GM12878 (cell line): ENCODE measurements around the gene UBE2L6. TPM values are rescaled to one million over a fixed set of nuclear protein-coding genes. Genes with fewer than 3 reads are reported as not detected.

Experiments used
- ASH2L ChIP-seq: fragments of 300-600, 200-600 bp; sonication (generic); IDR thresholded peaks from 2 replicates; pipeline ENCODE4 v1.6.1; 2017; ENCODE audit warnings: low read depth, mild to moderate bottlenecking, borderline replicate concordance
- ATF2 ChIP-seq: IDR thresholded peaks from 2 replicates; pipeline ENCODE4 v1.6.1; 2012; ENCODE audit warnings: low read length, inconsistent platforms
- BCLAF1 ChIP-seq: fragments of 450-650 bp; IDR thresholded peaks from 2 replicates; pipeline ENCODE4 v1.6.1; 2017; ENCODE audit warnings: antibody characterized with exemption, mild to moderate bottlenecking, moderate library complexity
- BHLHE40 ChIP-seq, 2 experiments: fragments of 450-650 bp in 1 of 2; IDR thresholded peaks; 2 replicates each; pipeline ENCODE4 v1.6.1; 2011 to 2017; ENCODE audit warnings: low read depth in 2 of 2, borderline replicate concordance in 1 of 2, improper control_type of control experiment in 1 of 2, low read length in 1 of 2, mild to moderate bottlenecking in 1 of 2
- CHD4 ChIP-seq: fragments of 200-600 bp; sonication (generic); IDR thresholded peaks from 2 replicates; pipeline ENCODE4 v1.6.1; 2016; ENCODE audit warnings: mild to moderate bottlenecking
- CTCF ChIP-seq, 3 experiments: IDR thresholded peaks in 2 of 3; conservative IDR thresholded peaks in 1 of 3; 2 replicates each; pipeline ENCODE4 v1.5.1; 2011; ENCODE audit warnings: low read depth in 3 of 3, low read length in 3 of 3, mild to moderate bottlenecking in 3 of 3, control low read depth in 2 of 3, moderate library complexity in 2 of 3, inconsistent platforms in 1 of 3, mixed read lengths in 1 of 3; ENCODE audit not compliant: control insufficient read depth in 2 of 3, insufficient read depth in 1 of 3; ENCODE audit errors: extremely low read depth in 1 of 3
- ESRRA ChIP-seq: IDR thresholded peaks from 2 replicates; pipeline ENCODE4 v1.6.1; 2012; ENCODE audit warnings: mild to moderate bottlenecking, low read length, improper control_type of control experiment
- FOXM1 ChIP-seq: IDR thresholded peaks from 2 replicates; pipeline ENCODE4 v1.6.1; 2012; ENCODE audit warnings: low read depth, mild to moderate bottlenecking, inconsistent platforms, low read length, moderate library complexity
- GABPA ChIP-seq: IDR thresholded peaks from 2 replicates; pipeline ENCODE4 v1.6.1; 2014; ENCODE audit warnings: antibody characterized with exemption, low read depth, mild to moderate bottlenecking, inconsistent platforms
- HDGF ChIP-seq: fragments of 450-650 bp; IDR thresholded peaks from 2 replicates; pipeline ENCODE4 v1.6.1; 2016; ENCODE audit warnings: antibody characterized with exemption
- MAX ChIP-seq: IDR thresholded peaks from 2 replicates; pipeline ENCODE4 v1.6.1; 2012; ENCODE audit warnings: low read depth, low read length, improper control_type of control experiment
- MEF2A ChIP-seq: IDR thresholded peaks from 2 replicates; pipeline ENCODE4 v1.6.1; 2011; ENCODE audit warnings: low read depth, mild to moderate bottlenecking, low read length, moderate library complexity; ENCODE audit not compliant: insufficient read depth
- MTA2 ChIP-seq: fragments of 450-650 bp; IDR thresholded peaks from 2 replicates; pipeline ENCODE4 v1.6.1; 2016; ENCODE audit warnings: low read depth, mild to moderate bottlenecking, moderate library complexity
- RCOR1 ChIP-seq: conservative IDR thresholded peaks from 2 replicates; pipeline ENCODE4 v1.6.1; 2012; ENCODE audit warnings: low read depth, low read length, improper control_type of control experiment
- RELB ChIP-seq: fragments of 450-650 bp; IDR thresholded peaks from 2 replicates; pipeline ENCODE4 v1.6.1; 2017; ENCODE audit warnings: low read depth, mild to moderate bottlenecking, moderate library complexity
- SIN3A ChIP-seq: IDR thresholded peaks from 2 replicates; pipeline ENCODE4 v1.6.1; 2012; ENCODE audit warnings: low read depth, low read length, improper control_type of control experiment
- SMARCA5 ChIP-seq: fragments of 450-650 bp; IDR thresholded peaks from 2 replicates; pipeline ENCODE4 v1.6.1; 2017; ENCODE audit warnings: mild to moderate bottlenecking
- SREBF1 ChIP-seq: IDR thresholded peaks from 2 replicates; pipeline ENCODE4 v1.6.1; 2012; ENCODE audit warnings: mild to moderate bottlenecking, low read length
- SREBF2 ChIP-seq: IDR thresholded peaks from 2 replicates; pipeline ENCODE4 v1.6.1; 2012; ENCODE audit warnings: mild to moderate bottlenecking, low read length
- TARDBP ChIP-seq: IDR thresholded peaks from 2 replicates; pipeline ENCODE4 v1.6.1; 2016; ENCODE audit warnings: borderline replicate concordance
- TCF3 ChIP-seq: IDR thresholded peaks from 2 replicates; pipeline ENCODE4 v1.6.1; 2012; ENCODE audit warnings: low read depth, mild to moderate bottlenecking, low read length, borderline replicate concordance; ENCODE audit not compliant: insufficient read depth
- TCF7 ChIP-seq: IDR thresholded peaks from 2 replicates; pipeline ENCODE4 v1.6.1; 2014; ENCODE audit warnings: antibody characterized with exemption, borderline replicate concordance
- YBX1 ChIP-seq: fragments of 450-650 bp; IDR thresholded peaks from 2 replicates; pipeline ENCODE4 v1.6.1; 2016; ENCODE audit warnings: antibody characterized with exemption
- ZZZ3 ChIP-seq: IDR thresholded peaks from 2 replicates; pipeline ENCODE4 v1.6.1; 2011; ENCODE audit warnings: low read depth; ENCODE audit not compliant: control insufficient read depth, insufficient read length
- polyA plus RNA-seq, 11 experiments: library from polyadenylated mRNA; depleted of rRNA in 4 of 11; unstranded in 6 of 11; stranded (reverse) in 5 of 11; fragments of >200 nt; fragmentation: Nextera tagmentation in 4 of 11; fragmentation: Illumina TruSeq in 1 of 11; extraction: Ambion mirVana in 4 of 11; extraction: Trizol in 1 of 11; gene quantifications; 1 replicate in 1 of 11; 2 replicates in 10 of 11; pipeline versions ENCODE4 v1.2.1 to v1.2.3, GENCODE V29; 2011 to 2016; ENCODE audit warnings: inconsistent platforms in 2 of 11, missing spikeins in 2 of 11, low read depth in 1 of 11
- total RNA-seq, 4 experiments: library from RNA; depleted of rRNA in 3 of 4; stranded (reverse); fragments of >200 nt in 3 of 4; fragmentation: Illumina TruSeq in 1 of 4; extraction: Trizol in 1 of 4; gene quantifications; 2 replicates each; pipeline versions ENCODE4 v1.2.1 to v1.2.3, GENCODE V29; 2013 to 2021

UBE2L6 gene
- total and polyA plus RNA-seq, 10 of the 15 experiments (the other 5 are each of a cell fraction or from before 2014, with no cell fraction given) = 114 to 295 (median 173) TPM

- TF ChIP-seq TCF7 (no peak), CHD4 (no peak), FOXM1 (no peak), SREBF2 (no peak), SIN3A (peak; percentile 65; the same call in 1 of the 2 replicates), ESRRA (no peak), SMARCA5 (0 out of 2 replicates have a peak, but pooled peaks have one; percentile 49), GABPA (no peak), MEF2A (no peak), CTCF (IDR thresholded peaks at IDR 0.05 in 2 of 3, conservative IDR thresholded peaks at IDR 0.05 in 1 of 3; ENCODE audit: control insufficient read depth in 2 of 3, extremely low read depth in 1 of 3, insufficient read depth in 1 of 3, low read depth in 3 of 3, low read length in 3 of 3) (no peak), RCOR1 (no peak), BHLHE40 (IDR thresholded peaks at IDR 0.05; ENCODE audit: borderline replicate concordance in 1 of 2, low read depth in 2 of 2, low read length in 1 of 2) (peak; percentile 89 to 95), MTA2 (no peak), TARDBP (no peak), YBX1 (no peak), RELB (no peak), ATF2 (no peak), ZZZ3 (no peak), SREBF1 (no peak), TCF3 (no peak), MAX (peak; percentile 73), ASH2L (no peak), BCLAF1 (no peak), HDGF (no peak)
Measured at GRCh38 chr11:57515332-57516060, 52.0 kb downstream of the UBE2L6 start, which contains the start of gene SLC43A1 (continued).
